Aorta (tissue), 5 donors: Measurements from ENCODE around the gene F2R. TPM values are rescaled to one million over a fixed set of nuclear protein-coding genes. Genes with fewer than 3 reads are reported as not detected.

Experiments
- ATAC-seq: fragments of 200-7000 bp; cut with Tn5 transposase; one replicate; pipeline ENCODE4 v1.9.1; 2022; ENCODE audit warnings: moderate library complexity; ENCODE audit not compliant: low FRiP score
- DNase-seq, 2 donors: peaks; one replicate each; pipeline ENCODE4 v3.0.0-alpha.2; 2020
- H3K27ac ChIP-seq, 2 donors: one replicate each; pipeline ENCODE4 v1.5.1; 2013; ENCODE audit warnings: low read length in 2 of 2, mild to moderate bottlenecking in 2 of 2, moderate library complexity in 2 of 2, control low read depth in 1 of 2, inconsistent platforms in 1 of 2, low read depth in 1 of 2
- H3K27me3 ChIP-seq, 2 donors: one replicate each; pipeline ENCODE4 v1.6.1; 2013; ENCODE audit warnings: control low read depth in 1 of 2, low read length in 1 of 2, mild to moderate bottlenecking in 1 of 2, moderate library complexity in 1 of 2; ENCODE audit not compliant: insufficient read depth in 2 of 2, control insufficient read depth in 1 of 2
- H3K36me3 ChIP-seq, 2 donors: one replicate each; pipeline ENCODE4 v1.6.1; 2013; ENCODE audit warnings: control low read depth in 1 of 2, low read length in 1 of 2, mild to moderate bottlenecking in 1 of 2; ENCODE audit not compliant: insufficient read depth in 2 of 2, control insufficient read depth in 1 of 2
- H3K4me1 ChIP-seq, 2 donors: one replicate each; pipeline ENCODE4 v1.6.1; 2013; ENCODE audit warnings: low read length in 2 of 2, control low read depth in 1 of 2, mild to moderate bottlenecking in 1 of 2, moderate library complexity in 1 of 2; ENCODE audit not compliant: insufficient read depth in 2 of 2, control insufficient read depth in 1 of 2
- H3K4me3 ChIP-seq, 2 donors: one replicate each; pipeline ENCODE4 v1.5.1; 2013; ENCODE audit warnings: low read length in 2 of 2, control low read depth in 1 of 2, mild to moderate bottlenecking in 1 of 2
- H3K9me3 ChIP-seq: one replicate; pipeline ENCODE4 v1.6.1; 2013; ENCODE audit warnings: mild to moderate bottlenecking, low read length; ENCODE audit not compliant: control insufficient read depth
- WGBS, 2 donors: extraction: QIAGEN DNeasy Blood & Tissue Kit; methylation state at CpG; one replicate each; pipeline ENCODE4 v1.1.7; 2013; 5-methylcytosine and 5-hydroxymethylcytosine counted together
- intact Hi-C, 2 donors: fragments of 100-400 bp; cut with DNase I; formaldehyde crosslinking; loops; one replicate each; pipeline versions ENCODE4 v1.14.2 to v1.15.0; 2022
- polyA plus RNA-seq, 2 donors: library from polyadenylated mRNA; stranded (reverse); fragments of 200-250 nt; gene quantifications; one replicate each; pipeline ENCODE4 v1.2.3, GENCODE V29; 2013
- total RNA-seq, 2 donors: library from RNA; stranded (reverse); fragmentation: NEBNext Ultra II Directional; extraction: Animal tissue kit (Norgen Biotek cat#: 25700); gene quantifications; one replicate each; pipeline ENCODE4 v1.2.1, GENCODE V29; 2021
- donor health status: healthy with polysubstance abuse.
- donor health status: Bipolar disorder and iron deficiency.
- donor health status: DM: no; HTN: no; CAD: no.
- donor health status: DM: no; HTN: no; CAD: no.
- donor health status: DM: yes; HTN: yes; CAD: no.

The F2R gene
- total and polyA plus RNA-seq, 4 donors: 17.8 to 185 (median 22.1) TPM

DNA sequence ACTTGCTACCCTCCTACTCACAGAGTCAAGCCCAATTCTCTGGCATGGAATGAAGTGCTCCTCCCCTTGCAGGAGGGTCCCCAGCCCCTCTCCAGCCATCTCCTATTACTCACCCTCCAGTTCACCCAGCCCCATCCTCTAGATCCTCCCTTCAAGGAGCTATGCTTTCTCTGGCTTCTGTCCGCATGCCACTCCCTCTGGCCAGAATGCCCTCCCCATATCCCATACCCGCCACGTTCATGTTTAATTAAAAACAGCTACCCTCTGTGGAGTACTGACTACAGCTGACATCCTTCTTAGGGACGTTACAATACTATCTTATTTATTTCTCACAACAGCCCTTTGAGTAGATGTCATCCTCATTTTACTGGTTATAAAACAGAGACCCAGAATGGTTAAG is 3.0 kb downstream of the F2R start:
- DNase-seq: no peak

DNA sequence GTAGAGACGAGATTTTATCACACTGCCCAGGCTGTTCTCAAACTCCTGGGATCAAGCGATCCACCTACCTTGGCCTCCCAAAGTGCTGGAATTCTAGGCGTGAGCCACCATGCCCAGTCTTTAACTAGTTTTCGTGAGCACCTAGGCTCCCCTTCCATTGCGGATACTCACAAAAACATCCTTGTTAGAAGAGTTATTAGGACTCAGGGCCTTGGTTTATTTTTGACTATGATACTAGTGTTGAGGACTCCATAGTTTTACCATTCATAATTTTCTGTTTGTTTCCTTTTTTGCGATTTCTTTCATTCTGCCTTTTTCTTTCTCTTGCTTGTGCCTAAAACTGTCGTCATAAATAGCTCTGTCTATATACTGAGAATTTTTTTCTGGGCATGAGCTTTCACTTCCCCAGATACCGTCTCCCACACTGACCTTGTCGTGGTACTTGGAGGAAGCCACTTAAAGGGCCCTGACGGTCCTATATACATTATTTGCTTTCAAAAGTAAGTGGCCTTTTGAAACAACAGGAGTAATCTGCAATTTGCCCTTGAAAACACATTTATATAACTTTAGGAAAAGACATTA is 5.2 kb downstream of the F2R start:
- H3K27ac ChIP-seq: no peak overlapping the region
- no peaks in the 10 kb centered on the region for H3K9me3 ChIP-seq
- H3K4me1 ChIP-seq: no peaks in the 10 kb centered on the region
- 70 to 74% methylated on average over 10 of the region's 10 CpGs for WGBS, 2 donors
- intact Hi-C loops: no loop called here
- DNase-seq: no peak
- H3K4me3 ChIP-seq: no peak overlapping the region
- ATAC-seq: no peak
- H3K36me3 ChIP-seq: no peaks in the 10 kb centered on the region
- no peaks in the 10 kb centered on the region for H3K27me3 ChIP-seq

More for the DNA sequence above, 3.0 kb downstream of the F2R start:
- Histone ChIP-seq H3K27me3 (no peaks in the 10 kb centered on the region), H3K9me3 (no peaks in the 10 kb centered on the region), H3K4me3 (no peak overlapping the region), H3K4me1 (no peaks in the 10 kb centered on the region), H3K27ac (no peak overlapping the region), H3K36me3 (no peaks in the 10 kb centered on the region)
- 89 to 94% methylated on average over 4 of the region's 4 CpGs for WGBS, 2 donors
- no peak for ATAC-seq
- intact Hi-C loops: no loop called here

DNA sequence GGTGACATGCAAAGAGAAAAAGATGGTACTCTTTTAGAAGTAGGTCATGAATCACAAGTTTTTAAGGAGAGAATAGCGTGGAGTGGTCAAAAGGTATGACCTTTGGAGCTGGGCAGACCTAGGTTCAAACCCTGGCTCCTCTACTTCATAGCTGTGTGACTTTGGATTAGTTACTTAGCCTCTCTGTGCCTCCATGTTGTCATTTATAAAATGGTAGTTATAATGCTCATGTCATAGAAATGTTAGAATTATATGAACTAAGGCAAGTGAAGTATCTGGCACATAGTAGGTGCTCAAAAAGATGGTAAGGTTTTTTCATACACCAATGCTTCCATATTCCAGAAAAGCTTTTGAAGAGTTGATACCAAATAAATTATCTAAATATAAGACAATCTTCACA is 7.3 kb downstream of the F2R start:
- no peaks in the 10 kb centered on the region for H3K9me3 ChIP-seq
- WGBS, 2 donors: 92 to 95% methylated on average over 1 of the region's 1 CpG
- no peak overlapping the region for H3K27ac ChIP-seq
- H3K27me3 ChIP-seq: no peaks in the 10 kb centered on the region
- intact Hi-C loops: no loop called here
- DNase-seq: no peak
- no peaks in the 10 kb centered on the region for H3K4me1 ChIP-seq
- peaks cover 0 to 2% of the 10 kb centered on the region in 2 donors for H3K36me3 ChIP-seq
- no peak overlapping the region for H3K4me3 ChIP-seq
- no peak for ATAC-seq

DNA sequence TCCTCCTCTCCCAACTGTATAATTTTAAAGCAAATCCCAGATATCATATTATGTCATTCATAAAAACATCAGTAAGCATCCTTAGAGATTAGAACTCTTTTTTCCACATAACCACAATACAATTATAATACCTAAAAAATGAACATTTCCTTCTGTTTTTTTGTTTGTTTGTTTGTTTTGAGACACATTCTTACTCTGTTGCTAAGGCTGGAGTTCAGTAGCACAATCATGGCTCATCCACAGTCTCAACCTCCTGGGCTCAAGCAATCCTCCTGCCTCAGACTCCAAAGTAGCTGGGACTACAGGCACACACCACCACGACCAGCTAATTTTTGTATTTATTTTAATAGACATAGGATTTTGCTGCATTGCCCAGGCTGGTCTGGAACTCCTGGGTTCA is 8.0 kb downstream of the F2R start:
- 89 to 93% methylated on average over 1 of the region's 1 CpG for WGBS, 2 donors
- H3K4me1 ChIP-seq: no peaks in the 10 kb centered on the region
- DNase-seq: no peak
- H3K36me3 ChIP-seq: peaks cover 0 to 2% of the 10 kb centered on the region in 2 donors
- no peak overlapping the region for H3K27ac ChIP-seq
- intact Hi-C loops: no loop called here
- H3K4me3 ChIP-seq: no peak overlapping the region
- no peak for ATAC-seq
- no peaks in the 10 kb centered on the region for H3K9me3 ChIP-seq
- no peaks in the 10 kb centered on the region for H3K27me3 ChIP-seq

DNA sequence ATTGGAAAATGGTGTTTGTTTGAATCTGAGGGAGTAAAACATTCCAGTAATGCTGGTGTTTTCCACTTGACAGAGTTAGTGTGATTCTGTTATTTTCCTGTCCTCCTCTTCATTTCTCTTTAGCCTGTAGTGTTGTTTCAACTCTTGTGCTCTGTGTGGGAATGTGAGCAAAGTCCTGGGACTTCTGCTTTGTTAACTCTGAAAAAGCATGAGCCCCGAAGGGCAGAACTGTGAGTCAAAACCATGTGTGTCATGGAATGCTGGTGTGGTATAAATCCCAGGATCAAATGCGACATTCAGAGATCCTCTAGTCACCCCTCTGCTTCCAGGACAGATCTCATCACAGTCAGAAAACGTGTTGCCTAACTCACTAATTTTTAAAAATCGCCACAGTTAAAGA is 8.9 kb downstream of the F2R start:
- WGBS, 2 donors: 66 to 80% methylated on average over 4 of the region's 4 CpGs
- Histone ChIP-seq H3K4me3 (no peak overlapping the region), H3K4me1 (no peaks in the 10 kb centered on the region), H3K27me3 (no peaks in the 10 kb centered on the region), H3K27ac (no peak overlapping the region), H3K36me3 (peaks cover 0 to 2% of the 10 kb centered on the region in 2 donors), H3K9me3 (no peaks in the 10 kb centered on the region)
- intact Hi-C loops: no loop called here
- DNase-seq (no peak), ATAC-seq (no peak)

DNA sequence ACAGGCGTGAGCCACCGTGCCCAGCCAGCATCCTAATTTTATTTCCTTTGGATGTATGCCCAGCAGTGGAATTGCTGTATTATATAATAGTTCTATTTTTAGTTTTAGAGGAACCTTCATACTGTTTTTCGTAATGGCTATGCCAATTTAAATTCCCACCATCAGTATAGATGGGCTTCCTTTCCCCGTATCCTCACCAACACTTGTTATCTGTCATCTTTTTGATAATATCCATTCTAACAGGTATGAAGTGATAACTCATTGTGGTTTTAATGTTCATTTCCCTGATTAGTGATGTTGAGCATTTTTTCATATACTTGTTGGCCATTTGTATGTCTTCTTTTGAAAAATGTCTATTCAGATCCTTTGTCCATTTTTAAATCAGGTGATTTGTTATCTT is 13.0 kb downstream of the F2R start:
- DNase-seq: no peak
- no peak overlapping the region for H3K27ac ChIP-seq
- 20 to 25% methylated on average over 4 of the region's 4 CpGs for WGBS, 2 donors
- peaks cover 0 to 2% of the 10 kb centered on the region in 2 donors for H3K36me3 ChIP-seq
- no peaks in the 10 kb centered on the region for H3K9me3 ChIP-seq
- no peaks in the 10 kb centered on the region for H3K4me1 ChIP-seq
- H3K27me3 ChIP-seq: no peaks in the 10 kb centered on the region
- intact Hi-C loops: no loop called here
- ATAC-seq: no peak
- no peak overlapping the region for H3K4me3 ChIP-seq

DNA sequence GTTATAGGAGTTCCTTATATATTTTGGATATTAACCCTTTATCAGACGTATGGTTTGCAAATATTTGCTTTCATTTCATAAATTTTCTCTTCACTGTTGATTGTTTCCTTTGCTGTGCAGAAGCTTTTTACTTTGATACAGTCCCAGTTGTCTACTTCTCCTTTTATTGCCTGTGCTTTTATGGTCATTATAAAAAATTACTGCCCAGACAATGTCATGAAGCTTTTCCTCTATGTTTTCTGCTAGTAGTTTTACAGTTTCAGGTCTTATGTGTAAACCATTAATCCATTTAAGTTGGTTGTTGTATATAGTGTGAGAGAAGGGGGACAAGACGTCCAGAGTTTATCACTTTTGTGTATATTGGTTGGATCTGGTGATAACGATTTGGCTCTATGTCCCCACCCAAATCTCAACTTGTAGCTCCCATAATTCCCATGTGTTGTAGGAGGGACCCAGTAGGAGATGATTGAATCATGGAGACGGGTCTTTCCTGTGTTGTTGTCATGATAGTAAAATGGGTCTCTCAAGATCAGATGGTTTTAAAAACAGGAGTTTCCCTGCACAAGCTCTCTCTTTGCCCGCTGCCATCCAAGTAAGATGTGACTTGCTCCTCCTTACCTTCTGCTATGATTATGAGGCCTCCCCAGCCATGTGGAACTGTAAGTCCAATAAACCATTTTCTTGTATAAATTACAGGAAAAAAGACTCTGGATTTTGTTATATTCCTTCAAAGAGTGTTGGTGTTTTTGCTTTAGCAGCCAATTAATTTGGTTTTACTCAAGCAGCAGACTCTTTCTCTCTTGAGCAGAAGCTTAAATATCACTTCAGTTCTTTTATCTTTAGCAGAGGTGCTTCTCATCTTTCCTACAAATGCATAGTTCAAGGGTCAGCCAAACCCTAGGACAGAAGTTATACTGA is 13.7 kb downstream of the F2R start:
- intact Hi-C loops: no loop called here
- Histone ChIP-seq H3K27me3 (no peaks in the 10 kb centered on the region), H3K4me3 (no peak overlapping the region), H3K9me3 (no peaks in the 10 kb centered on the region), H3K4me1 (no peaks in the 10 kb centered on the region), H3K27ac (no peak overlapping the region), H3K36me3 (peaks cover 0 to 2% of the 10 kb centered on the region in 2 donors)
- ATAC-seq (no peak), DNase-seq (no peak)
- WGBS, 2 donors: 94% methylated on average over 5 of the region's 5 CpGs

DNA sequence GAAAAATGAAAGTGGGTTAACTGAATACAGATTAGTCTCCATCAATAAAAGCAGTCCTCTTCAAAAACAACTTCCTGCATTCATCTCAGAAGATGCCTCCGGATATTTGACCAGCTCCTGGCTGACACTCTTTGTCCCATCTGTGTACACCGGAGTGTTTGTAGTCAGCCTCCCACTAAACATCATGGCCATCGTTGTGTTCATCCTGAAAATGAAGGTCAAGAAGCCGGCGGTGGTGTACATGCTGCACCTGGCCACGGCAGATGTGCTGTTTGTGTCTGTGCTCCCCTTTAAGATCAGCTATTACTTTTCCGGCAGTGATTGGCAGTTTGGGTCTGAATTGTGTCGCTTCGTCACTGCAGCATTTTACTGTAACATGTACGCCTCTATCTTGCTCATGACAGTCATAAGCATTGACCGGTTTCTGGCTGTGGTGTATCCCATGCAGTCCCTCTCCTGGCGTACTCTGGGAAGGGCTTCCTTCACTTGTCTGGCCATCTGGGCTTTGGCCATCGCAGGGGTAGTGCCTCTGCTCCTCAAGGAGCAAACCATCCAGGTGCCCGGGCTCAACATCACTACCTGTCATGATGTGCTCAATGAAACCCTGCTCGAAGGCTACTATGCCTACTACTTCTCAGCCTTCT is 16.6 kb downstream of the F2R start:
- intact Hi-C loops: no loop called here
- peak; percentile 11 for ATAC-seq
- WGBS, 2 donors: 94 to 95% methylated on average over 15 of the region's 15 CpGs

More for the DNA sequence above, 16.6 kb downstream of the F2R start:
- H3K27me3 ChIP-seq: no peaks in the 10 kb centered on the region
- no peaks in the 10 kb centered on the region for H3K9me3 ChIP-seq
- no peaks in the 10 kb centered on the region for H3K36me3 ChIP-seq
- no peak overlapping the region for H3K4me3 ChIP-seq
- no peak overlapping the region for H3K27ac ChIP-seq
- H3K4me1 ChIP-seq: no peaks in the 10 kb centered on the region
- DNase-seq: no peak
